ENCODE results near the gene RPL27A. TPM values are rescaled to one million over a fixed set of nuclear protein-coding genes. Genes with fewer than 3 reads are reported as not detected.

RPL27A gene
- total RNA-seq, 1 donor from 2014 or later = 920 TPM

GRCh38 chr11:8728563-8728962 is 46.0 kb downstream of the RPL27A start:
- H3K27me3 ChIP-seq (ENCODE audit: low read depth) = no peaks in the 10 kb centered on the region
- no peaks in the 10 kb centered on the region for H3K9me3 ChIP-seq
- H3K27ac ChIP-seq = peak overlapping the region; percentile 21
- H3K36me3 ChIP-seq = peaks cover 26% of the 10 kb centered on the region
- TF ChIP-seq CTCF (IDR thresholded peaks at IDR 0.05) = no peak
- ATAC-seq (peak in 1 of 2 donors; percentile 34), DNase-seq (no peak)
- intact Hi-C loops (cut with DNase I) = no loop called here
- H3K4me1 ChIP-seq = peaks cover 44% of the 10 kb centered on the region
- H3K4me3 ChIP-seq = no peak overlapping the region

- Histone ChIP-seq H3K4me3 (no peak overlapping the region), H3K27ac (peak overlapping the region; percentile 21), H3K4me1 (peaks cover 49% of the 10 kb centered on the region), H3K36me3 (peaks cover 26% of the 10 kb centered on the region), H3K27me3 (ENCODE audit: low read depth) (no peaks in the 10 kb centered on the region), H3K9me3 (no peaks in the 10 kb centered on the region)
- DNase-seq (no peak), ATAC-seq (no peak)
- intact Hi-C loops (cut with DNase I) = no loop called here
- no peak for TF ChIP-seq CTCF (IDR thresholded peaks at IDR 0.05)
These were observed 46.5 kb downstream of the RPL27A start for GRCh38 chr11:8729067-8729466.

GRCh38 chr11:8729837-8730696 is 47.5 kb downstream of the RPL27A start:
- DNase-seq (no peak), ATAC-seq (no peak)
- TF ChIP-seq CTCF (IDR thresholded peaks at IDR 0.05) = no peak
- H3K36me3 ChIP-seq = peaks cover 20% of the 10 kb centered on the region
- intact Hi-C loops (cut with DNase I) = no loop called here
- no peak overlapping the region for H3K27ac ChIP-seq
- no peaks in the 10 kb centered on the region for H3K9me3 ChIP-seq
- no peaks in the 10 kb centered on the region for H3K27me3 ChIP-seq (ENCODE audit: low read depth)
- H3K4me1 ChIP-seq = peaks cover 53% of the 10 kb centered on the region
- H3K4me3 ChIP-seq = no peak overlapping the region

GRCh38 chr11:8730697-8731020 is 48.1 kb downstream of the RPL27A start:
- Histone ChIP-seq H3K27me3 (ENCODE audit: low read depth) (no peaks in the 10 kb centered on the region), H3K9me3 (no peaks in the 10 kb centered on the region), H3K4me3 (no peak overlapping the region), H3K4me1 (peaks cover 53% of the 10 kb centered on the region), H3K27ac (no peak overlapping the region), H3K36me3 (peaks cover 14% of the 10 kb centered on the region)
- ATAC-seq (no peak), DNase-seq (no peak)
- intact Hi-C loops (cut with DNase I) = no loop called here
- no peak for TF ChIP-seq CTCF (IDR thresholded peaks at IDR 0.05)

GRCh38 chr11:8731647-8732323 is 49.2 kb downstream of the RPL27A start:
- H3K27ac ChIP-seq = peak overlapping the region; percentile 50
- H3K9me3 ChIP-seq = no peaks in the 10 kb centered on the region
- H3K4me3 ChIP-seq = no peak overlapping the region
- no peak for TF ChIP-seq CTCF (IDR thresholded peaks at IDR 0.05)
- peaks cover 53% of the 10 kb centered on the region for H3K4me1 ChIP-seq
- no peak for DNase-seq
- peaks cover 10% of the 10 kb centered on the region for H3K36me3 ChIP-seq
- no peak for ATAC-seq
- intact Hi-C loops (cut with DNase I) = no loop called here
- no peaks in the 10 kb centered on the region for H3K27me3 ChIP-seq (ENCODE audit: low read depth)

All from lower lobe of right lung (tissue), 2 donors.